GM19452 (cell line): ENCODE data around the gene TM2D1.
"Not testable (repeated sequence)": the region's sequence is repeated elsewhere in the genome, so short reads cannot be mapped to it uniquely, and the experiment has no call there.

Experiments used
- ATAC-seq: cut with Tn5 transposase; IDR thresholded peaks from one replicate; pipeline ENCODE4 v1.9.1; 2021; ENCODE audit not compliant: unreplicated experiment

The TM2D1 gene

DNA sequence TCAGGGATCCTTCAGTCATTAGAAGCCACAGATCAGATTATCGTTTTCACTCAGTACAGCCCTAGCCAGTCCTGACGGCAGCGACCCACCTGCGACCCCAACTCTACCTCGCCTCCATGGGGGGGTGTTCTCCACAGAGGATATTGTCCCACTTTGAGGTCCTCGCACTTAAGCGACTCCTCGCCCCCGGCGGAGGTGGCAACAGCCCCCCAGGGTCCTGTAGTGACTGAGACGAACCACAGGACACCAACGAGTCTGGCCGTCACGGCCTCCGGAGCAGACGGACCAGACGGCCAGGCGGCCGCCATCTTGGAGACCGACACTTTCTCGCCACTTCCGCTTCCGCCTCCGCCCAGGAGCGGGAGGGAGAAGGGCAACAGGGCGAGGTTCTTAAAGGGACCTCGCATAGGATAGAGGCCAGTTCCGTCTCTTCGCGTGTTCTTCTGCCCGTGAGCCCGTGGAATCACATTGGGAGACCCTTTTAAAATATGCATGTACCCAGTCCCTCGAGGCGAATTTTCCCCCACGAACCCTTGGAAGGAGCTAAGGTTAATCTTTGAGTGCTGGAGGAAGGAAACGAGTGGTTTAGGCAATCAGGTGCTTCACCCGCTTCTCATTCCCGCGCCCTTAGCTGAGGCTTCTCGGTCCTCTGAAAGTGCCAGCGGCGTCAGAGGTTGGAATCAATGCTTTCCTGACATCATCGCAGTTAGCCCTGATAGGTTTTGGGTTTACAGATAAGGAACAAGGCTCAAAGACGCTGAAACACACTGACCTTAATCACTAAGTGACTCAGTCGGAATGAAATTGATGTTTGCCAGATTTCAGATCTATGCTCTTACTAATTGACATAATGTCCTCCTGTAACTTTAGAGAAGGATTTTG lies at the start of gene TM2D1:
Gene TM2D1 (minus strand): TSS at position 329 of the 882 bp plus-strand sequence. CDS start 21 bp downstream, at position 308.
- peak; percentile 100 for ATAC-seq

DNA sequence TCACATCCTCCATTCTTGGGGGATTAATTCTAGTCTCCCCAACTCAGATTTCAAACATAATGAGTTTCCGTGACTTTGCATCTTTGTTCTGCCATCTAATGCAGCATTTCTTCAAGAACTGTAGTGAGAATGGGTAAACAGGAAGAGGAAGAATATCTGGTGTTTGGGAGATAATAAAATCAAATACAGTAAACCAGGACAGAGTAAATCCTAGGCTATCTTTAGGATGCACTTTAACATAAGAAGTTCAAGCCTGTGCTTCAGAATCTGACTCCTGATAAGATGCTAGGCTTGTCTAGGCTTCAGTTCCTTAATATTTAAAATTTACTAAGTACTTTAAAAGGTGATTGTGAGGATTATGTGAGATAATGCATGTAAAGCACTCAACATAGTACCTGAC lies 45.2 kb upstream of the TM2D1 start:
- ATAC-seq: no peak

DNA sequence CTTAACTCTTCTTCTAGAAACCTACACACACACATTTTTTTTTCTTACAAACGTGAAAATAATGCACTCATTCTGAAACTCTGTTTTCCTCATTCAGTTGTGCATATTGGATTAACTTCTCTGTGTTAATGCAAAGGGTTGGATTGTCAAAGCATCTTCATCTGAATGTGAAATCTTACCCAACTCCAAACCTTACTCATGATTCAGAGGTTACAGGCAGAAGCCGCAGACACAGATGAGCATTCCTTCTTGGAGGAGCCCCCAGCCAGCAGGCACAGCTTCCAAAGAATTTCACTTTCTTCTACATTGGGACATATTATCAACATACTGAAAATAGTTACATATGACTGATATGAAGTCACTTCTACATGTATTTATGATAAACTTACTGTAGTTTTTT lies 33.0 kb upstream of the TM2D1 start:
- no peak for ATAC-seq

DNA sequence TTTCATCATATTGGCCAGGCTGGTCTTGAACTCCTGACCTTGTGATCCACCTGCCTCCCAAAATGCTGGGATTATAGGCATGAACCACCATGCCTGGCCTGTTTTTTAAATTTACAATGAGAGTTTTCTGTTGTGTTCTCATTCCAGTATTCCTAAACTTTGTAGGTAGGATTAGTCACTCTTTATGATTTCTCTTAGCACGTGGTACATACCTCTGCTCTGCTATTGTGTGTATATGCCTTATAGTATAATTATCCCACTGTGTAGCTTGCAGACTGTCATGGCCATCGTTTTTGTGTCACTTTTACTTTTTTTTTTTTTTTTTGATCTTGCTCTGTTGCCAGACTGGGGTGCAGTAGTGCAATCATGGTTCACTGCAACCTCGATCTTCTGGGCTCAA lies 31.8 kb upstream of the TM2D1 start:
- ATAC-seq: no peak

DNA sequence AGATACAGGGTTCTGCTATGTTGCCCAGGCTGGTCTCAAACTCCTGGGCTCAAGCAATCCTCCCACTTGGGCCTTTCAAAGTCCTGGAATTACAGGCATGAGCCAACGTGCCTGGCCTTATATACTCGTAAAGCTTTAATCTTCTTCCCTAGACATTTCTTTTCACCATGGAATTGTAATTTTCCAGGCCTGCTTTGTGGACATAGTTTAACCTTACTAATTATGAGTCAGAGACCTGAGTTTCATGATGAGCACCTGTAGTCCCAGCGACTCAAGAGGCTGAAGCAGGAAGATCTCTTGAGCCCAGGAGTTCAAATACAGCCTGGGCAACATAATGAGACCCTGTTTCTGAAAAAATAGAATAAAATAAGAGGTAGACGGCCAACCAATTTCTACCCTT lies 29.6 kb upstream of the TM2D1 start:
- ATAC-seq: no peak

DNA sequence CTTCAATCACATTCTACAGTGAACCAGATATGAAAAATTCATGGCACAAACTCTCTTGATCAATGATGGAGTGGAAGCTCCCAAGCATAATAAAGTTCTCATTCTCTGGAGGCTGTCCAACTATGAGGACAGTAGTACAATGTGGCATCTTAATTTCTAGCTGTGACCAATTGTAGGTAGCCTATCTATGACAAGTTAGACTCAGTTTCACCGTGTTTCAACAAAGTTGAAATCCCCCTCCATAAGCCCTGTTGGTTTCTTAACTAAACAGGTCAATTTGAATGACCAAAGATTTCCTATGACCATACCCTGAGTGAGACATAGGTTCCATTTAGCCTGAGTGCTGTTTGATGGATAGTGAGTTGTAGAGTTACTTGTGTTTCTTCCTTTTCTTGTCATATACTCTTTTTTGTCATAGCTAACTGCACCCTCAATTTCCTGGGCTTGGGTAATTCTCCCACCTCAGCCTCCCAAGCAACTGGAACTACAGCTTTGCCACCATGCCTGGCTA lies 29.1 kb upstream of the TM2D1 start:
- no peak for ATAC-seq

DNA sequence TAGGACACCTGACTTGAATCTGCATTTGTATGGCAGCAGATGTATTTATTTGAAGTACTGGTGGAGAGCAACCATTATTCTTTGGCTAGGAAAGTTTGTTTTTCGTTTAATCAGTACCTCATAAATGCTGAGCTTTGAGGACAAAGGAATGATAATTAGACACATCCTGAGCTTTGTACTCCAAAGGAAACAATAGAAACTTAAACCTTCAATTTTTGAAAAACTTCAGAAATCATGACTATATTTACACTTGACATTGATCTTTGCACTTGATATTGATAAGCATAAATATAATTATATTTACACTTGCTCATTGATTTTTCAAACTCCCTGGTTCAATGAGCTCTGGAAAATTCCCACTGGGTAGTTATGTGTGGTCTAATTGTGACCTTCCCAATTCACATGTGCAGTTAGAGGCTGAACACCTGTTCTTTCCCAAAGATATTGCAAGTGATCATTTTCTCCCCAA lies 28.0 kb upstream of the TM2D1 start:
- ATAC-seq: no peak

DNA sequence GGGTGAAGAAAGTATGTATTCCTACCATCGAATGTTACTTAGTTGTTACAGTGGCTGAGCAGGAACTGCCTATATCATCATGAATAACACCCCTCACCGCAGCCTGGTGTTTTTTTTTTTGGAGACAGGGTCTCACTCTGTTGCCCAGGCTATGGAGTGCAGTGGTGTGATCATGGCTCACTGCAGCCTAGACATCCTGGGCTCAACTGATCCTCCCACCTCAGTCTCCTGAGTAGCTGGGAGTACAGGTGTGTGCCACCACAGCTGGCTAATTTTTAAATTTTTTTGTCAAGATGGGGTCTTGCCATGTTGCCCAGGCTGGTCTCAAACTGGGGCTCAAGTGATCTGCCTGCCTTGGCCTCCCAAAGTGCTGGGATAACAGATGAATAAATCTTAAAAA lies 24.6 kb upstream of the TM2D1 start:
- ATAC-seq: no peak

DNA sequence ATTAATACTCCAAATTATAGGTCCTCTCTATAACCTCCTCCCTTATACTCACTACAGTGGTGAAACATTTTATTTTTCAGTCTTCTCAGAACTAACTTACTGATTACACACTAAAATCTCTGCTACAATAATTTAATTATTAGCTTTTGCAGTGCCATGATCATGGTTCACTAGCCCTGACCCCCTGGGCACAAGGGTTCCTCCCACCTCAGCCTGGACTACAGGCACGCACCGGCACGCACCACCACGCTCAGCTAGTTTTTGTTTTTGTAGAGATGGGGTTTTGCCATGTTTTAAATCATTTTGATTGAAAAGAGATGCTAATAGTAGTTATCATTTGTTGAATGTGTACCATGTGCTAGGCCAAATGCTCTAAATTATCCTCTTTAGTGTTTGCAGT lies 23.6 kb upstream of the TM2D1 start:
- ATAC-seq: no peak

DNA sequence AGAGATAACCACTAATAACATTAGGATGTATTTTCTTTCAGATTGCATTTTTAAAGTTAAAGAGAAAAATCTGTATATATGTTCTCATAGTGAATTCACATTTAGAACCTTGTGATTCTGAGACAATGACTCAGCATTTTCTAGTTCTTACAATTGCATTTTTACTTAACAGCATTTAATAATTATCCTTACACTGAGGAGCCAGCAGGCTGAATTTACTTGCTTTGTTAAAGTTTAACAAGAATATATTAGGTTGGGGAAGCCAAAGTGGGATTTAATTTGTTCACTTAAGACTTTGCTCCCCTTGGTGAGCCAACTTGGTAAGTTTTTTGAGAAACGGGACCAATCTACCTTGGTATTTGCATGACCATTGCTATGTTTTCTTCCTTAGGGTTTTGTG lies 21.9 kb upstream of the TM2D1 start:
- ATAC-seq: no peak

DNA sequence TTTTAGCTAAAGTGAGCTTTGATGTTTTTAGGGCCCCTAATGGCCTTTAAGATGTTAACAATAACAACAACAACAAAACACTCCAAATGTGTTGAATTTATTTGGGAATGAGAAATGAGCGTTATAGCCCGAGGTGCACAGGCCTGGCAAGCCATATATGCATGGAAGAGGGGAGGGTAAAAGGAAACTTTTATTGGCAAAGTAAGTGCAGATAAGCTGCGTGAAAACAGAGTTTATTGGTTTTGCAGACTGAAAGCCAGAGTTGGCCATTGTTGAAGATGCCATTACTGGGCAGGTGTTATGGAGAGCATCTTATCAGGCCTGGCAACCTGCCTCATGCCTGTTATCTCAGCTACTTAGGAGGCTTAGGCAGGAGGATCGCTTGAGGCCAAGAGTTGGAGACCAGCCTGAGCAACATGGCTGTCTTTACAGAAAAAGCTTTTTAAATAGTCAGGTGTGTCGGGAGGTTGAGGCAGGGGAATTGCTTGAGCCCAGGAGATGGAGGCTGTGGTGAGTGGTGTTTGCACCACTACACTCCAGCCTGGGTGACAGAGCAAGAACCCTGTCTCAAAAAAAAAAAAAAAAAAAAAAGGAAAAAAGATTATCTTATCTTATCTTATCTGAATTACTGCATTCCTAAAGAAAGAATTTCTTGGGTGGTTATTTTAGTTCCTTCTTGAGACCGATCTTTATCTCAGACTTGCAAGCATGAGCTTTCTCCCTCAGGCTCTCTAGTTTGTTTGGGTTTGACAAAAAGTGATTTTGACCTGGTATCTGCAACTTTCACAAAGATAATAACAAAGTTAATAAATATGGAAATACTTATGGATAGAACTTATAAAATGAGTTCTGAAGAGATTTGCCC lies 19.0 kb upstream of the TM2D1 start:
- ATAC-seq: no peak

DNA sequence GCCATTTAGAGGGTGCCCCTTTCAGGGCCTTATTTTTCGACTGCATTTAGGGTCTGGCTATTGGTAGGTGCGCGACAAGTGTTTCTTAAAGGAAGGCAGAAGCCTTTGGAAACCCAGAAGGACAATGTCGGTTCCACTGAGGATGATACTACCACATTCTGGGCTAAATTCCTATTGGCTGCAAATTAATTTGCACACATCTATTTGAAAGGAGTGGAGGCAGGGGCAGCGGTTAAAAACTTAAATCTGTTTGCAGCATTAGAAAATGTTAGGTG lies 18.4 kb upstream of the TM2D1 start:
- no peak for ATAC-seq

DNA sequence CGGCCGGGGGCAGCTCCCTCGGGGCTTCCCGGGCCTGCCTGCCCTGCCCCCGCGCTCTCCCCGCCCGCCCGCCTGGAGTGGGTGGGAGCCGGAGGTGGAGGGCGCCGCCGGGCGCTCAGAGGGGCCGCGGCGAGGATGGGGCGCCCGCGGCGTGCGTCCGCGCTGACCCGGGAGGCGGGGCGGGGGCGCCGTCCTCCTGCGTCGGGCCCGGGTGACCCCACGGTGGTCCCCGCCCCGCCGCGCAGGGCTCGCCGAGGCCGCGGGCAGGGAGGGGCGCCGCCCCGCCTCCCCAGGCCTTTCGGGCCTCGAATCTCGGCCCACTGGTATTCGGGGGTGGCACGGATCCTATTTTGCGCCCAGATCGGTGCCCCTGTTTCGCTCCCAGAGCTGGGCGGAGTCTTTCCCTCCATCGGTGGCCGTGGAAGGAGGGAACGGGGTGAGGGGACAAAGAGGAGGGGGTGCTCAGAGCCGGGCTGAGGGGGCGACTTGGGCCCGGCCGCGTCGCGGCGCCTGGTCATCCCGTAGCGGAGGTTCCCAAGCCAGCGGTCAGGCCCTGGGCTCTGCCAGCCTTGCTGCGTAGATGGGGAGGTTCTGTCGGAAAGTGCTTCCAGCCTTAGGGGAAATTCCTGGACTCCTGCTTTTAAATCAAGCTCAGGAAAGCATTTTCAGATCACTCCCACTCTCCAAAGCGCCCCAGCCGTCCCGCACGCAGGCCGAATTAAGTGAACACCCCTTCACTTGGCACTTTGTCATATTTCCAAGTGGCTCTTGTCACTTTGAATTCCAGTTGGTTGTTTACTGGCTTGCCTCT lies 17.9 kb upstream of the TM2D1 start:
- peak; percentile 52 for ATAC-seq

DNA sequence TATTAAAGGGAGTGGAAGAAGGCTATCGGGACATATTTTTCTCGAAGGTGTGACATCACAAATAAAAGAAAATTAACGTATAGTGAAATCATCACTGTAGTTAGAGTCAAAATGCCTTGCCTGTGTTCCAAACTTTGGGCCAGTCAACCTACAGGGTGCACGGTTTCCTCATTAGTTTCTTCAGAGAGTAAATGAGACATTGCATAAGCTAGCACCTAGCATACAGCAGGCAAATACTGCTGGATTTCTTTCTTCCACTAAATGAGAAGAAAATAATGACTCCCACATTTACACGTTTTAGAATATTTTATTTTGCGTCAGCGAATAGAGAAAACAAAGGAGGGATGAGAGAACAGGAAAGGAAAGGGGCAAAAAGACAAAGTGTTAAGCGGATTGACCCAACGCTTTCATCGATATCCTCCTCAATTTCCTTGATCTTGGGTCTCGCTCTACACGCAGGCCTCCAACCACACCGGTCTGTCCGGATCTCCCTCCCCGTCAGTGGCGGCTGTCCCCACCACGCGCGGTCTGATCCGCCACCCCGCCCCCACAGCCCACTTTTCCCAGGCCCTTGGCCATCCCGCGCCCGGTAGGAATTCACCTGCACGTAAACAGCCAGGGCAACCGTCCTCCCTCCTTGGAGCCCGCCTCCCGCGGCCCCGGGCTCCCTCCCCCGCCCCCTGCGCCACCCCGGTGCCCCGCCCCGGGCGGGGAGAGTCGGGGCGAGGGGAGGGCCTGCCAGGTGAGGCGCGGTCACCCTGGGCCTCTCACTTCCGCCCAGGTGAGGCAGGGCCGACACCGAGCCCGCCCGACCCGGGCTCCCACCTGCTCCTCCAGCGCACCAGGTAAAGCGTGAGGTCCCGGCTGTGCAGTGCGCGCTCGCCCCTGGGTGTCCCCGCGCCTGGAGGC lies 17.0 kb upstream of the TM2D1 start, which contains the start of gene PATJ:
Gene PATJ (plus strand): TSS at position 770 of the 909 bp plus-strand sequence. CDS start 20,413 bp downstream, outside the sequence.
- peak; percentile 77 for ATAC-seq

DNA sequence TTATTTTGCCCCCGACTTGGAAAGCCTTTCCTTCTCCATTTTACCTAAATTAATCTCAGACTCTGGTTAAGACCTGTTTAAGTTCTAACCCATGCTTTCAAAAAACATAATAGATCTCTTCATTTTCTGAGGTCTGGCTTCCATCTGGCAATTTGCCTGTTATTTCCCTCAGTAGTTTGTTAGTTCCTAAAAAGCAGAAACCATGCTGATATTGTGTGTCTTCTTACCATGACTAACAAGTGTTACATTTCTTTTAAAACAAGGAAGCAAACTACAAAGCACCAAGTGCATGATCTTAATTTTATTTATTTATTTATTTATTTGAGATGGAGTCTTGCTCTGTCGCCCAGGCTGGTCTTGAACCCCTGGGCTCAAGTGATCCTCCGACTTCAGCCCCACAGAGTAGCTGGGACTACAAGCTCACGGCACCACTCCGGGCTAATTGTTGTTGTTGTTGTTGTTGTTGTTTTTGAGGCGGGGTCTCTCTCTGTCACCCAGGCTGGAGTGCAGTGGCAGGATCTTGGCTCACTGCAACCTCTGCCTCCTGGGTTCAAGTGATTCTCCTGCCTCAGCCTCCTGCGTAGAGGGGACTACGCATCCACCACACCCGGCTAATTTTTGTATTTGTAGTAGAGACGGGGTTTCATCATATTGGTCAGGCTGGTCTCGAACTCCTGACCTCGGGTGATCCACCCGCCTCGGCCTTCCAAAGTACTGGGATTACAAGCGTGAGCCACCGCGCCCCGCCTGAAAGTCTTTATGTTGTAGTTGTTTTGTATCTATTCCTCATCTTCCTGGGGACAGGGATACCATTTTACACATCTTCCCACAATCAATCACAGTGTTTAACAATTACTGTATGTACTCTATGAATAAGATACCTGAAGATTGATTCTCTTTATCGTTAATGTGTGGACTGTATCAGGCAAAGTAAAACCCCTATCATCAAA lies 16.1 kb upstream of the TM2D1 start:
- ATAC-seq: no peak

DNA sequence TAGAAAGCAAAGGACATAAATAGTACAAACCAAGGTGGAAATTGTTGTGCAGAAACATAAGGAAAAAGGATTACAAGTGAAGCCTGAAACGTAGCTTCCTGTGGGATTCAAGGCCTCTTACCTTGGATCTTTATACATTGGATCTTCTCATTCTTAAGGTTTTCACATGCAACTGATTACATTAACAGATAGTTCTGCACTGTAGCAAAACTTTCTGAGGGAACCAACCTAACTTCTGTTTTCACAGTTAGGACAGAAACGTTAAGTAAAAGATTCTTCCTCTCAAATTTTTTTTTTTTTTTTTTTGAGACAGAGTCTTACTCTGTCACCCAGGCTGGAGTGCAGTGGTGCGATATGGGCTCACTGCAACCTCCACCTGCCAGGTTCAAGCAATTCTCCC lies 7.8 kb upstream of the TM2D1 start:
- no peak for ATAC-seq

DNA sequence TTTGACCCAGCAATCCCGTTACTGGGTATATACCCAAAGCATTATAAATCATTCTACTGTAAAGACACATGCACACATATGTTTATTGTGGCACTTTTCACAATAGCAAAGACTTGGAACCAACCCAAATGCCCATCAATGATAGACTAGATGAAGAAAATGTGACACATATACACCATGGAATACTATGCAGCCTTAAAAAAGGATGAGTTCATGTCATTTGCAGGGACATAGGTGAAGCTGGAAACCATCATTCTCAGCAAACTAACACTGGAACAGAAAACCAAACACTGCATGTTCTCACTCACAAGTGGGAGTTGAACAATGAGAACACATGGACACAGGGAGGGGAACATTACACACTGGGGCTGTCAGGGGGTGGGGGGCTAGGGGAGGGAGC lies 5.7 kb upstream of the TM2D1 start:
- ATAC-seq: not testable (repeated sequence)

DNA sequence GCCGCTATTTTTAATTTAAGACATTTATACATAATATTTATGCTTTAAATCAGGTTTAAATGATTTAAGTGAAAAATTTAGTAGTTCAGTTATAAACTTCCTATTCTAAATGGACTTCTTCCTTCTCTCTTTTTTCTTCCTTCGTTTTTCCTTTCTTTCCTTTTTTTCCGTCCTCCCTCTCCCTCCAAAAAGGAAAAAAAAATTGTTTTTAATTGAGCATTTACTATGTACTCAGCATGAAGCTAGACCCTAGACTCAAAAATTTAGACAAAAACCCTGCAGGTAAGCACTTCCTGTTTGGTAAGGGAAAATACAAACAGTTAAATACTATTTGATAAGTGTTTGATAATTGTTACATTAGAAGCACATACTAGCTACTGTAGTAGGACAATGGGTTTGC lies 2.6 kb upstream of the TM2D1 start:
- no peak for ATAC-seq

DNA sequence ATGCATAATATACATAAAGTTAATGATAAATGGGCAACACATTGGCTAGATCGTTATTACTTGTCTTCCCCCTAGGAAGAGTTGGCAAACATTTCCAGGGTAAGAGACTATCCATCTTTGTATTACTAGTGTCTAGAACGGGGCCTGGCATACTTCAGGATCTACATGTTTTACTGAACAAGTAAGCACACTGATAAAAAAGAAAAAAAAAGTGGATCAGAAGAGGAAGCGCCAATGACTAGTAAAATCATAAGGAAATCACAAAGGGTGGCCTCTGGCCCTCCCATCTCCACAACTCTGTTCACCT lies 482 bp downstream of the TM2D1 start:
- ATAC-seq: no peak
